ENCODE data around the gene EIF1B. TPM values are rescaled to one million over a fixed set of nuclear protein-coding genes. Genes with fewer than 3 reads are reported as not detected.

EIF1B gene
- total and polyA plus RNA-seq, 10 of the 15 experiments (the other 5 are each of a cell fraction or from before 2014, with no cell fraction given), result 15.4 to 75.6 (median 43.2) TPM

- TF ChIP-seq ZNF687 (IDR thresholded peaks at IDR 0.05) (peak; percentile 53; the same call in 1 of the 2 replicates), SUZ12 (IDR thresholded peaks at IDR 0.05; ENCODE audit: unreplicated experiment) (no peak), FOXM1 (IDR thresholded peaks at IDR 0.05; ENCODE audit: low read depth, low read length) (0 out of 2 replicates have a peak, but pooled peaks have one; percentile 39), POLR2A (IDR thresholded peaks at IDR 0.05; ENCODE audit: low read depth, low read length) (peak; percentile 84), ZNF217 (IDR thresholded peaks at IDR 0.05) (no peak), FOS (IDR thresholded peaks at IDR 0.05; ENCODE audit: borderline replicate concordance, extremely low read depth, insufficient read length) (no peak), ZBTB40 (IDR thresholded peaks at IDR 0.05; ENCODE audit: borderline replicate concordance) (peak; percentile 70; the same call in 1 of the 2 replicates), ZNF592 (IDR thresholded peaks at IDR 0.05) (peak; percentile 79; the same call in 1 of the 2 replicates), NRF1 (conservative IDR thresholded peaks at IDR 0.05; ENCODE audit: low read depth, low read length) (no peak), SP1 (IDR thresholded peaks at IDR 0.05; ENCODE audit: low read depth, low read length) (peak; percentile 62), NFYA (IDR thresholded peaks at IDR 0.05; ENCODE audit: borderline replicate concordance, low read depth, low read length) (no peak), NFYB (IDR thresholded peaks at IDR 0.05; ENCODE audit: insufficient read depth, low read depth, low read length) (no peak), SIN3A (IDR thresholded peaks at IDR 0.05; ENCODE audit: low read depth, low read length) (peak; percentile 38), DPF2 (IDR thresholded peaks at IDR 0.05) (0 out of 2 replicates have a peak, but pooled peaks have one; percentile 23), ATF3 (IDR thresholded peaks at IDR 0.05; ENCODE audit: borderline replicate concordance, extremely low read depth, low read depth, low read length) (peak; percentile 94), RBBP5 (conservative IDR thresholded peaks at IDR 0.05) (no peak), USF2 (IDR thresholded peaks at IDR 0.05; ENCODE audit: borderline replicate concordance, low read depth, low read length) (peak; percentile 92)
These were observed at the start of gene EIF1B (continued) for GRCh38 chr3:40309418-40309924.

All from GM12878 (cell line).